Keratinocyte (primary cell): ENCODE measurements around the gene PPEF1. TPM values are rescaled to one million over a fixed set of nuclear protein-coding genes. Genes with fewer than 3 reads are reported as not detected.

Experiments used
- DNase-seq: peaks from one replicate; pipeline ENCODE4 v3.0.0-alpha.2; 2011; ENCODE audit warnings: low read depth, missing footprints, low spot score
- FAIRE-seq: peaks from 2 replicates; lab custom pipeline; 2011; peaks lifted over from hg19 to GRCh38; lab: Jason Lieb, UNC
- H2AFZ ChIP-seq: 2 replicates; pipeline ENCODE4 v1.6.0; 2012; ENCODE audit warnings: low read length, control low read depth, inconsistent platforms; ENCODE audit not compliant: control insufficient read depth
- H3K27ac ChIP-seq: 2 replicates; pipeline ENCODE4 v1.5.1; 2011; ENCODE audit warnings: low read length; ENCODE audit not compliant: control insufficient read depth, insufficient read depth
- H3K27me3 ChIP-seq: 3 replicates; pipeline ENCODE4 v1.6.0; 2011; ENCODE audit warnings: low read length; ENCODE audit not compliant: control insufficient read depth, insufficient read depth; ENCODE audit errors: extremely low read depth
- H3K36me3 ChIP-seq, 2 experiments: 2 replicates in 1 of 2; 3 replicates in 1 of 2; pipeline ENCODE4 v1.5.1; 2011; ENCODE audit warnings: low read length in 2 of 2, mild to moderate bottlenecking in 1 of 2; ENCODE audit not compliant: control insufficient read depth in 2 of 2, insufficient read depth in 2 of 2; ENCODE audit errors: extremely low read depth in 1 of 2
- H3K4me1 ChIP-seq: 3 replicates; pipeline ENCODE4 v1.5.1; 2011; ENCODE audit warnings: low read length; ENCODE audit not compliant: control insufficient read depth, insufficient read depth; ENCODE audit errors: extremely low read depth
- H3K4me2 ChIP-seq: 3 replicates; pipeline ENCODE4 v1.6.0; 2011; ENCODE audit warnings: low read depth, low read length; ENCODE audit not compliant: control insufficient read depth, insufficient read depth; ENCODE audit errors: extremely low read depth
- H3K4me3 ChIP-seq, 3 experiments: fragments of 200-600 bp in 1 of 3; sonication (generic) in 1 of 3; 2 replicates in 2 of 3; 3 replicates in 1 of 3; pipeline ENCODE4 v1.5.1; 2011 to 2016; ENCODE audit warnings: low read length in 3 of 3, mild to moderate bottlenecking in 3 of 3, control low read depth in 2 of 3, inconsistent platforms in 1 of 3, low read depth in 1 of 3, mixed read lengths in 1 of 3, mixed run types in 1 of 3, moderate library complexity in 1 of 3; ENCODE audit not compliant: control insufficient read depth in 2 of 3, insufficient read depth in 2 of 3; ENCODE audit errors: extremely low read depth in 1 of 3
- H3K79me2 ChIP-seq: 2 replicates; pipeline ENCODE4 v1.6.0; 2012; ENCODE audit warnings: low read length; ENCODE audit not compliant: control insufficient read depth, insufficient read depth
- H3K9ac ChIP-seq: 3 replicates; pipeline ENCODE4 v1.6.0; 2011; ENCODE audit warnings: low read length; ENCODE audit not compliant: control insufficient read depth, insufficient read depth; ENCODE audit errors: extremely low read depth
- H3K9me1 ChIP-seq: 3 replicates; pipeline ENCODE4 v1.6.0; 2011; ENCODE audit warnings: low read length; ENCODE audit not compliant: control insufficient read depth, insufficient read depth; ENCODE audit errors: extremely low read depth
- H3K9me3 ChIP-seq: 2 replicates; pipeline ENCODE4 v1.5.1; 2012; ENCODE audit warnings: low read depth, low read length; ENCODE audit not compliant: control insufficient read depth
- H4K20me1 ChIP-seq: 3 replicates; pipeline ENCODE4 v1.6.0; 2011; ENCODE audit warnings: low read length; ENCODE audit not compliant: control insufficient read depth, insufficient read depth; ENCODE audit errors: extremely low read depth
- EZH2 ChIP-seq: IDR thresholded peaks from one replicate; pipeline ENCODE4 v1.6.1; 2012; ENCODE audit warnings: inconsistent platforms, mild to moderate bottlenecking, low read length, moderate library complexity
- dilution Hi-C: fragments of 300-500 bp; cut with MboI; formaldehyde crosslinking; loops from one replicate; pipeline ENCODE4 v1.7.0; 2020; ENCODE audit warnings: low sequenced_read_pairs; ENCODE audit not compliant: extremely low pct_ligation_motif_present
- polyA plus RNA-seq, 5 experiments: library from polyadenylated mRNA; depleted of rRNA in 3 of 5; stranded (reverse) in 3 of 5; stranded (forward) in 1 of 5; unstranded in 1 of 5; fragments of >200 nt; gene quantifications; 1 replicate in 1 of 5; 2 replicates in 3 of 5; 3 replicates in 1 of 5; pipeline versions ENCODE4 v1.2.1 to v1.2.3, GENCODE V29; 2011 to 2012; ENCODE audit warnings: missing spikeins in 2 of 5, low read depth in 1 of 5, low replicate concordance in 1 of 5
- TF ChIP-seq, protein P1 (sequence below), 3 experiments: IDR thresholded peaks in 1 of 3; conservative IDR thresholded peaks in 1 of 3; optimal IDR thresholded peaks in 1 of 3; 2 replicates in 2 of 3; 3 replicates in 1 of 3; pipeline versions ENCODE3 to v1.5.1; 2011; ENCODE audit warnings: low read length in 3 of 3, mild to moderate bottlenecking in 3 of 3, moderate library complexity in 2 of 3, control low read depth in 1 of 3, inconsistent platforms in 1 of 3; ENCODE audit not compliant: insufficient read depth in 2 of 3; ENCODE audit errors: extremely low read depth in 1 of 3

The PPEF1 gene
- polyA plus RNA-seq, 1 donor (not counting 4 experiments of a cell fraction or from before 2014, with no cell fraction given) = not detected

DNA sequence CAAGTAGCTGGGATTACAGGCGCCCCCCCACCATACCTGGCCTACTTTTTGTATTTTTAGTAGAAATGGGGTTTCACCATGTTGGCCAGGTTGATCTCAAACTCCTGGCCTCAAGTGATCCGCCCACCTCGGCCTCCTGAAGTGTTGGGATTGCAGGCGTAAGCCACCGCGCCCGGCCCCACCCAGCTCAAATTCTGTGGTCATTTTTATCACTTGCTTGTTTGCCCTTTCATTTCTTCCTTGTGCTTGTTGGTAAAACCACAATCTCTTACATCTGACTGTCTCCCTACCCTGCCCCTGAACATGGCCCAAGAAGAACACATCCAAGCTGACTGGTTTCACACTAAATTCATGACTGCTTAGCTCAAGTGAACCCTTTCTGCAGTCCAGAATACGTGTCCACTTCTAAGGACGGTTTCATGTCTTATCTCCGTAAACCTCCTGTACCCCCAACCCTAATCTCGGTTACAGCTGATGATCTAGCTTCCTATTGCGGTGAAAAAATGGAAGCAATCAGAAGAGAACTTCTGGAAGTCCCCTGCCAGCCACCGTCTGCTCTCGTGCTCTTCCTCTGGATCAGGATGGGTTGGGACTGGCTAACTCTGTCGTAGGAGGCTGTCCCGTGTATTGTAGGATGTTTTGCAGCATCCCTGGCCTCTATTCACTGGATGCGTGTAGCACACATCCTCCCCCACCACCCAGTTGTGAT, 30.1 kb upstream of the PPEF1 start:
- no peak overlapping the region for H3K4me2 ChIP-seq
- no peaks in the 10 kb centered on the region for H4K20me1 ChIP-seq
- H3K27ac ChIP-seq = no peak overlapping the region
- no peak for FAIRE-seq
- H2AFZ ChIP-seq = no peak overlapping the region
- H3K4me1 ChIP-seq = no peaks in the 10 kb centered on the region
- dilution Hi-C loops = no loop called here
- no peak for DNase-seq
- no peaks in the 10 kb centered on the region for H3K9me3 ChIP-seq
- no peak overlapping the region for H3K9ac ChIP-seq
- no peaks in the 10 kb centered on the region for H3K36me3 ChIP-seq
- no peaks in the 10 kb centered on the region for H3K9me1 ChIP-seq
- H3K79me2 ChIP-seq = no peaks in the 10 kb centered on the region
- H3K27me3 ChIP-seq = no peaks in the 10 kb centered on the region
- TF ChIP-seq, protein P1, sequence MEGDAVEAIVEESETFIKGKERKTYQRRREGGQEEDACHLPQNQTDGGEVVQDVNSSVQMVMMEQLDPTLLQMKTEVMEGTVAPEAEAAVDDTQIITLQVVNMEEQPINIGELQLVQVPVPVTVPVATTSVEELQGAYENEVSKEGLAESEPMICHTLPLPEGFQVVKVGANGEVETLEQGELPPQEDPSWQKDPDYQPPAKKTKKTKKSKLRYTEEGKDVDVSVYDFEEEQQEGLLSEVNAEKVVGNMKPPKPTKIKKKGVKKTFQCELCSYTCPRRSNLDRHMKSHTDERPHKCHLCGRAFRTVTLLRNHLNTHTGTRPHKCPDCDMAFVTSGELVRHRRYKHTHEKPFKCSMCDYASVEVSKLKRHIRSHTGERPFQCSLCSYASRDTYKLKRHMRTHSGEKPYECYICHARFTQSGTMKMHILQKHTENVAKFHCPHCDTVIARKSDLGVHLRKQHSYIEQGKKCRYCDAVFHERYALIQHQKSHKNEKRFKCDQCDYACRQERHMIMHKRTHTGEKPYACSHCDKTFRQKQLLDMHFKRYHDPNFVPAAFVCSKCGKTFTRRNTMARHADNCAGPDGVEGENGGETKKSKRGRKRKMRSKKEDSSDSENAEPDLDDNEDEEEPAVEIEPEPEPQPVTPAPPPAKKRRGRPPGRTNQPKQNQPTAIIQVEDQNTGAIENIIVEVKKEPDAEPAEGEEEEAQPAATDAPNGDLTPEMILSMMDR (optimal IDR thresholded peaks at IDR 0.05 in 1 of 3, IDR thresholded peaks at IDR 0.05 in 1 of 3, conservative IDR thresholded peaks at IDR 0.05 in 1 of 3; ENCODE audit: extremely low read depth in 1 of 3, insufficient read depth in 2 of 3, low read length in 3 of 3) = no peak
- TF ChIP-seq EZH2 = no peak
- H3K4me3 ChIP-seq = no peak overlapping the region

DNA sequence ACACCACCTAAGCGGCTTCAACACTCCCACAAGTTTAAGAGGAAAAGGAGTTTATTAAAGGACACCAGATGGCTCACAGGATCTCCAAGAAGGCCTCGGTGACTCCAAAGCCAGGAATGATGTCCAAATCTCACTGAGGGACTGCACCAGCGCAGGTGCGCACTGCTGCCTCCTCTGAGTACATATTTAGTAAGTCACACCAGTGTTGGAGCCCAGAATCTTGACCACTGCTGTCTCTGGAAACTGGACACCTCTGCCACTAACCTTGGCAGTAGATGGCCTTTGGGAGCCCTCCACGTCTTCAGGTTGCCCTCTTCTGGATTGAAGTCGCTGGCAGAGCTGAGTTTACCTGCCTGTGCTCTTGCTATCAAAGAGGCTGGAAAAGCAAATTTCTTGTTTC, 25.4 kb upstream of the PPEF1 start:
- H3K27ac ChIP-seq = no peak overlapping the region
- H3K4me3 ChIP-seq = no peak overlapping the region
- no peak overlapping the region for H3K9ac ChIP-seq
- no peak overlapping the region for H2AFZ ChIP-seq
- no peaks in the 10 kb centered on the region for H3K9me1 ChIP-seq
- dilution Hi-C loops = no loop called here
- H3K36me3 ChIP-seq = no peaks in the 10 kb centered on the region
- DNase-seq = no peak
- TF ChIP-seq, protein P1 (optimal IDR thresholded peaks at IDR 0.05 in 1 of 3, IDR thresholded peaks at IDR 0.05 in 1 of 3, conservative IDR thresholded peaks at IDR 0.05 in 1 of 3; ENCODE audit: extremely low read depth in 1 of 3, insufficient read depth in 2 of 3, low read length in 3 of 3) = no peak
- TF ChIP-seq EZH2 = no peak
- no peaks in the 10 kb centered on the region for H3K9me3 ChIP-seq
- H3K4me2 ChIP-seq = no peak overlapping the region
- no peak for FAIRE-seq
- no peaks in the 10 kb centered on the region for H3K4me1 ChIP-seq
- H3K79me2 ChIP-seq = no peaks in the 10 kb centered on the region
- H3K27me3 ChIP-seq = no peaks in the 10 kb centered on the region
- H4K20me1 ChIP-seq = no peaks in the 10 kb centered on the region
